Trophoblast cell (in vitro differentiated cells and primary cell): ENCODE results near the gene FRA10AC1.

Source experiments
- DNase-seq, 2 donors: peaks; one replicate each; pipeline ENCODE4 v3.0.0-alpha.2; 2016
- H2AFZ ChIP-seq: 2 replicates; pipeline ENCODE4 v1.6.1; 2013; ENCODE audit warnings: low read length, moderate library complexity, mild to moderate bottlenecking; ENCODE audit not compliant: insufficient read depth, poor library complexity
- H2AK5ac ChIP-seq: 2 replicates; pipeline ENCODE4 v1.6.1; 2013; ENCODE audit warnings: mild to moderate bottlenecking, low read length
- H2BK120ac ChIP-seq: 2 replicates; pipeline ENCODE4 v1.6.1; 2013; ENCODE audit warnings: low read length, mild to moderate bottlenecking, moderate library complexity; ENCODE audit not compliant: insufficient read depth, poor library complexity
- H2BK12ac ChIP-seq: 2 replicates; pipeline ENCODE4 v1.6.1; 2013; ENCODE audit warnings: mild to moderate bottlenecking, low read length, moderate library complexity
- H2BK5ac ChIP-seq: 2 replicates; pipeline ENCODE4 v1.6.1; 2013; ENCODE audit warnings: low read length, low read depth, moderate library complexity, mild to moderate bottlenecking; ENCODE audit not compliant: poor library complexity
- H3K14ac ChIP-seq: 2 replicates; pipeline ENCODE4 v1.6.1; 2013; ENCODE audit warnings: mild to moderate bottlenecking, low read length
- H3K18ac ChIP-seq: 2 replicates; pipeline ENCODE4 v1.6.1; 2013; ENCODE audit warnings: mild to moderate bottlenecking, low read length
- H3K23ac ChIP-seq: 2 replicates; pipeline ENCODE4 v1.6.1; 2013; ENCODE audit warnings: low read length
- H3K27ac ChIP-seq: 2 replicates; pipeline ENCODE4 v1.5.1; 2013; ENCODE audit warnings: low read depth, mild to moderate bottlenecking, inconsistent platforms, low read length, moderate library complexity
- H3K27me3 ChIP-seq: 2 replicates; pipeline ENCODE4 v1.6.1; 2013; ENCODE audit warnings: inconsistent platforms, mild to moderate bottlenecking, low read length, moderate library complexity; ENCODE audit not compliant: insufficient read depth
- H3K36me3 ChIP-seq, 2 experiments: 1 replicate in 1 of 2; 2 replicates in 1 of 2; pipeline ENCODE4 v1.6.1; 2013; ENCODE audit warnings: low read length in 2 of 2, mild to moderate bottlenecking in 2 of 2, moderate library complexity in 1 of 2; ENCODE audit not compliant: insufficient read depth in 2 of 2, control insufficient read depth in 1 of 2
- H3K4ac ChIP-seq: 2 replicates; pipeline ENCODE4 v1.6.1; 2013; ENCODE audit warnings: low read depth, mild to moderate bottlenecking, low read length, moderate library complexity
- H3K4me1 ChIP-seq, 2 experiments: 1 replicate in 1 of 2; 2 replicates in 1 of 2; pipeline ENCODE4 v1.6.1; 2013; ENCODE audit warnings: low read length in 2 of 2, mild to moderate bottlenecking in 2 of 2, moderate library complexity in 1 of 2; ENCODE audit not compliant: insufficient read depth in 2 of 2, control insufficient read depth in 1 of 2
- H3K4me2 ChIP-seq: 2 replicates; pipeline ENCODE4 v1.6.1; 2013; ENCODE audit warnings: inconsistent platforms, mild to moderate bottlenecking, low read length, moderate library complexity
- H3K4me3 ChIP-seq: 2 replicates; pipeline ENCODE4 v1.5.1; 2013; ENCODE audit warnings: mild to moderate bottlenecking, low read depth, low read length, inconsistent platforms
- H3K79me1 ChIP-seq: one replicate; pipeline ENCODE4 v1.6.1; 2013; ENCODE audit warnings: low read length
- H3K79me2 ChIP-seq: 2 replicates; pipeline ENCODE4 v1.6.1; 2013; ENCODE audit warnings: low read length, mild to moderate bottlenecking; ENCODE audit not compliant: control insufficient read depth, insufficient read depth, poor library complexity
- H3K9ac ChIP-seq: 2 replicates; pipeline ENCODE4 v1.6.1; 2013; ENCODE audit warnings: mild to moderate bottlenecking, low read length
- H3K9me3 ChIP-seq: 2 replicates; pipeline ENCODE4 v1.6.1; 2013; ENCODE audit warnings: low read depth, mild to moderate bottlenecking, control low read depth, inconsistent platforms, low read length; ENCODE audit not compliant: insufficient read depth
- H4K12ac ChIP-seq: 2 replicates; pipeline ENCODE4 v1.6.1; 2013; ENCODE audit warnings: low read depth, mild to moderate bottlenecking, low read length, moderate library complexity
- H4K8ac ChIP-seq: 2 replicates; pipeline ENCODE4 v1.6.1; 2013; ENCODE audit warnings: low read depth, mild to moderate bottlenecking, low read length, moderate library complexity
- H4K91ac ChIP-seq: one replicate; pipeline ENCODE4 v1.6.1; 2013; ENCODE audit warnings: low read depth, mild to moderate bottlenecking, low read length, moderate library complexity
- WGBS: extraction: QIAGEN DNeasy Blood & Tissue Kit; methylation state at CpG from one replicate; pipeline ENCODE4 v1.1.7; 2013; ENCODE audit warnings: missing lambda C conversion rate; ENCODE audit not compliant: insufficient read length, insufficient coverage; ENCODE audit errors: extremely low coverage; 5-methylcytosine and 5-hydroxymethylcytosine counted together

Gene FRA10AC1

GRCh38 chr10:93726024-93726423 lies 23.6 kb upstream of the FRA10AC1 start:
- Histone ChIP-seq H2BK120ac (no peak overlapping the region), H3K79me1 (no peaks in the 10 kb centered on the region), H4K12ac (no peak overlapping the region), H3K18ac (no peak overlapping the region), H4K91ac (no peak overlapping the region), H4K8ac (no peak overlapping the region), H3K9me3 (no peaks in the 10 kb centered on the region), H2BK12ac (no peak overlapping the region), H3K4me2 (no peak overlapping the region), H3K27ac (no peak overlapping the region), H3K4me3 (no peak overlapping the region), H3K27me3 (peaks cover 3% of the 10 kb centered on the region), H3K79me2 (no peaks in the 10 kb centered on the region), H3K4me1 (peaks cover 2 to 3% of the 10 kb centered on the region in 2 experiments), H3K14ac (no peak overlapping the region), H2AFZ (no peak overlapping the region), H3K36me3 (no peaks in the 10 kb centered on the region), H2AK5ac (no peak overlapping the region), H3K23ac (no peak overlapping the region), H3K4ac (no peak overlapping the region), H2BK5ac (no peak overlapping the region), H3K9ac (no peak overlapping the region)
- no CpG with 5 or more reads among the region's 1 CpG for WGBS
- DNase-seq: no peak

GRCh38 chr10:93723153-93723552 lies 20.8 kb upstream of the FRA10AC1 start:
- Histone ChIP-seq H3K9ac (no peak overlapping the region), H3K9me3 (peaks cover 2% of the 10 kb centered on the region), H3K18ac (no peak overlapping the region), H3K4me3 (no peak overlapping the region), H3K27ac (no peak overlapping the region), H3K4ac (no peak overlapping the region), H3K79me2 (no peaks in the 10 kb centered on the region), H4K91ac (no peak overlapping the region), H2BK120ac (no peak overlapping the region), H3K14ac (no peak overlapping the region), H4K8ac (no peak overlapping the region), H3K79me1 (no peaks in the 10 kb centered on the region), H3K4me1 (peaks cover 2 to 3% of the 10 kb centered on the region in 2 experiments), H3K23ac (no peak overlapping the region), H2AK5ac (no peak overlapping the region), H2BK12ac (no peak overlapping the region), H3K4me2 (no peak overlapping the region), H2AFZ (no peak overlapping the region), H3K27me3 (no peaks in the 10 kb centered on the region), H4K12ac (no peak overlapping the region), H2BK5ac (no peak overlapping the region), H3K36me3 (no peaks in the 10 kb centered on the region)
- no CpG with 5 or more reads among the region's 2 CpGs for WGBS
- DNase-seq: no peak

DNA sequence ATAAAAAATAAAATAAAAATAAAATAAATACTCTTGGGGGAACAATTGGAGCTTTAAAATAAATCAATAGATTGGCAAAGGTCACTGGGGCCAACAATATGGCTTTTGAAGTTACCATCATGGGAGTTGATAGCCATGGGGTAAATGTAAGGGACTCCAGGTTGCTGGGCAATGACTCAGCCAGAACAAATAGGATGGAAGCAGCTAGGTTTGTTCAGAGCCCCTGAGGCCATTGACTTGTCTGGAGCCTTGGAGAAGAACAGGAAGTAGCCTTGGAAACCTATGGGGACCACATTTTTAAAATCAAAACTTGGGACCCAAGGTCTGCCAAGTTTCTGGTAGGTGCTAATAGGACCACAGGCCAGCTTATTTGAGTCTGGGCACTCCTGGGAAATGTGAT lies 20.2 kb upstream of the FRA10AC1 start:
- peaks cover 2% of the 10 kb centered on the region for H3K9me3 ChIP-seq
- H2BK120ac ChIP-seq: no peak overlapping the region

GRCh38 chr10:93719901-93720300 lies 17.5 kb upstream of the FRA10AC1 start:
- Histone ChIP-seq H3K9ac (no peak overlapping the region), H3K4ac (no peak overlapping the region), H3K36me3 (no peaks in the 10 kb centered on the region), H3K18ac (no peak overlapping the region), H3K79me2 (no peaks in the 10 kb centered on the region), H2BK120ac (no peak overlapping the region), H3K4me3 (no peak overlapping the region), H4K12ac (no peak overlapping the region), H3K9me3 (peaks cover 2% of the 10 kb centered on the region), H3K27ac (no peak overlapping the region), H2AFZ (no peak overlapping the region), H3K4me1 (peaks cover 2 to 3% of the 10 kb centered on the region in 2 experiments), H4K91ac (no peak overlapping the region), H3K4me2 (no peak overlapping the region), H3K14ac (no peak overlapping the region), H2AK5ac (no peak overlapping the region), H2BK12ac (no peak overlapping the region), H2BK5ac (no peak overlapping the region), H3K27me3 (no peaks in the 10 kb centered on the region), H3K79me1 (no peaks in the 10 kb centered on the region), H4K8ac (no peak overlapping the region), H3K23ac (no peak overlapping the region)
- no CpG with 5 or more reads among the region's 3 CpGs for WGBS
- no peak for DNase-seq

More for the DNA sequence above, 20.2 kb upstream of the FRA10AC1 start:
- Histone ChIP-seq H3K27me3 (no peaks in the 10 kb centered on the region), H3K14ac (no peak overlapping the region), H3K18ac (no peak overlapping the region), H2BK5ac (no peak overlapping the region), H2BK12ac (no peak overlapping the region), H3K79me2 (no peaks in the 10 kb centered on the region), H4K91ac (no peak overlapping the region), H3K4ac (no peak overlapping the region), H3K23ac (no peak overlapping the region), H3K9ac (no peak overlapping the region), H3K79me1 (no peaks in the 10 kb centered on the region), H2AK5ac (no peak overlapping the region), H4K8ac (no peak overlapping the region), H3K27ac (no peak overlapping the region), H3K36me3 (no peaks in the 10 kb centered on the region), H3K4me3 (no peak overlapping the region), H3K4me2 (no peak overlapping the region), H2AFZ (no peak overlapping the region), H3K4me1 (peaks cover 2 to 3% of the 10 kb centered on the region in 2 experiments), H4K12ac (no peak overlapping the region)
- DNase-seq: no peak
